Adrenal gland (tissue), 5 donors: ENCODE results near the gene ZNF148.

Experiments used
- CTCF ChIP-seq, 6 experiments: fragments of 450-650 bp in 4 of 6; fragments of 200-600 bp in 2 of 6; sonication (generic) in 1 of 6; IDR thresholded peaks; 1 replicate in 5 of 6; 2 replicates in 1 of 6; pipeline versions ENCODE4 v1.5.1 to v1.8.0; 2016 to 2021; ENCODE audit warnings: antibody characterized with exemption in 6 of 6, mild to moderate bottlenecking in 2 of 6, moderate library complexity in 1 of 6
- POLR2A ChIP-seq, 2 donors: fragments of 450-650 bp; IDR thresholded peaks; one replicate each; pipeline ENCODE4 v1.6.1; 2017; ENCODE audit warnings: antibody characterized with exemption in 2 of 2, mild to moderate bottlenecking in 2 of 2, moderate library complexity in 1 of 2
- donor health status: DM: no; HTN: no; CAD: no.

- TF ChIP-seq CTCF (IDR thresholded peaks at IDR 0.05) (no peak), POLR2A (IDR thresholded peaks at IDR 0.05) (no peak)
These were observed 21.5 kb downstream of the ZNF148 start for GRCh38 chr3:125353659-125354058.
